MM.1S (cell line): ENCODE data around the gene CETP.

ENCODE experiments used
- DNase-seq: peaks from one replicate; pipeline ENCODE4 v3.0.0-alpha.2; 2015
- H2AFZ ChIP-seq: fragments of 300-600 bp; sonication (generic); 2 replicates; pipeline ENCODE4 v1.6.0; 2016; ENCODE audit warnings: antibody characterized with exemption, low read length
- H3F3A ChIP-seq: fragments of 300-600 bp; sonication (generic); 2 replicates; pipeline ENCODE4 v1.6.1; 2016; ENCODE audit warnings: mild to moderate bottlenecking, antibody characterized with exemption, low read length, moderate library complexity, mixed read lengths; ENCODE audit not compliant: insufficient read depth
- H3K27ac ChIP-seq: fragments of 300-600 bp; sonication (generic); 2 replicates; pipeline ENCODE4 v1.5.1; 2016; ENCODE audit warnings: mild to moderate bottlenecking, low read length
- H3K27me3 ChIP-seq: fragments of 300-600 bp; sonication (generic); replicated peaks from 2 replicates; pipeline ENCODE4 v1.6.0; 2016; ENCODE audit warnings: low read length; ENCODE audit not compliant: insufficient read depth
- H3K36me3 ChIP-seq: fragments of 300-600 bp; sonication (generic); replicated peaks from 2 replicates; pipeline ENCODE4 v1.6.1; 2016; ENCODE audit warnings: mild to moderate bottlenecking, low read length, mixed read lengths; ENCODE audit not compliant: insufficient read depth
- H3K4me1 ChIP-seq: fragments of 300-600 bp; sonication (generic); 2 replicates; pipeline ENCODE4 v1.6.1; 2016; ENCODE audit warnings: low read length, mixed read lengths
- H3K4me2 ChIP-seq: fragments of 300-600 bp; sonication (generic); 2 replicates; pipeline ENCODE4 v1.6.0; 2016; ENCODE audit warnings: low read depth, low read length
- H3K4me3 ChIP-seq: fragments of 300-600 bp; sonication (generic); 2 replicates; pipeline ENCODE4 v1.5.1; 2016; ENCODE audit warnings: low read length, mixed read lengths
- H3K79me2 ChIP-seq: fragments of 300-600 bp; sonication (generic); 2 replicates; pipeline ENCODE4 v1.6.1; 2016; ENCODE audit warnings: mixed run types, low read length, mixed read lengths
- H3K9ac ChIP-seq: fragments of 300-600 bp; sonication (generic); 2 replicates; pipeline ENCODE4 v1.6.1; 2016; ENCODE audit warnings: low read length, mixed read lengths
- H3K9me2 ChIP-seq: fragments of 300-600 bp; sonication (generic); replicated peaks from 2 replicates; pipeline ENCODE4 v1.6.1; 2016; ENCODE audit warnings: mild to moderate bottlenecking, low read length, mixed read lengths; ENCODE audit not compliant: insufficient read depth
- H3K9me3 ChIP-seq: fragments of 300-600 bp; sonication (generic); replicated peaks from 2 replicates; pipeline ENCODE4 v1.6.1; 2016; ENCODE audit warnings: mild to moderate bottlenecking, low read length, mixed read lengths; ENCODE audit not compliant: insufficient read depth
- H4K20me1 ChIP-seq: fragments of 300-600 bp; sonication (generic); 2 replicates; pipeline ENCODE4 v1.6.1; 2016; ENCODE audit warnings: mild to moderate bottlenecking, low read length, moderate library complexity, mixed read lengths; ENCODE audit not compliant: insufficient read depth
- CTCF ChIP-seq: fragments of 300-600 bp; sonication (generic); IDR thresholded peaks from 2 replicates; pipeline ENCODE4 v1.5.1; 2016; ENCODE audit warnings: antibody characterized with exemption, low read length, mixed read lengths
- EZH2 ChIP-seq: fragments of 300-600 bp; sonication (generic); optimal IDR thresholded peaks from 2 replicates; pipeline ENCODE3; 2017; ENCODE audit warnings: low read depth, mild to moderate bottlenecking, antibody characterized with exemption, low read length, mixed read lengths
- EZH2phosphoT487 ChIP-seq: fragments of 300-600 bp; sonication (generic); IDR thresholded peaks from 2 replicates; pipeline ENCODE4 v1.6.1; 2018; ENCODE audit warnings: antibody characterized with exemption, low read length

The CETP gene

DNA sequence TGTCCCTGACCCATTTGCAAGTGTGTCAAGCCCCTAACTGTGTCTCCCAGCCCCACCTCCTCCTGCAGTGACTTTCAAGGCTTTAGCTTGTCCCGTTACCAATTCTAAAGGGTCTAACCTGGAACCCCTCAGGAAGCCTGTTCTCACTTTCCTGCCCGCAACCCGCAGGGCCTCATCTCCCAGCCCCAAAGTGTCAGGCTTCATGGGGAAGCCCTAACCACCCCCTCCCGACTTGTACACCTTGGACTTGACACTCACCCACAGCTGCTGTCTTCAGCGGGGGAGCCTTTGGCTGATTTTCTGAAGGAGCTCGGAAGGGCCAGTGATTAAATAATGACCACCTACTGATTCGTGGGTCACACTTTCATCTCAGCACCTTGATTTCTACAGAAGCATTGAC lies 60.7 kb downstream of the CETP start:
- DNase-seq: no peak
- H3K9me3 ChIP-seq: no peaks in the 10 kb centered on the region
- H3K27ac ChIP-seq: no peak overlapping the region
- no peaks in the 10 kb centered on the region for H3F3A ChIP-seq
- no peak overlapping the region for H3K4me2 ChIP-seq
- TF ChIP-seq CTCF: no peak
- TF ChIP-seq EZH2: no peak
- no peak for TF ChIP-seq EZH2phosphoT487
- no peak overlapping the region for H3K9ac ChIP-seq
- H3K9me2 ChIP-seq: no peaks in the 10 kb centered on the region
- H3K4me1 ChIP-seq: no peaks in the 10 kb centered on the region
- no peaks in the 10 kb centered on the region for H3K79me2 ChIP-seq
- H3K4me3 ChIP-seq: no peak overlapping the region
- no peaks in the 10 kb centered on the region for H4K20me1 ChIP-seq
- H2AFZ ChIP-seq: no peak overlapping the region
- no peaks in the 10 kb centered on the region for H3K27me3 ChIP-seq
- no peaks in the 10 kb centered on the region for H3K36me3 ChIP-seq

- TF ChIP-seq EZH2phosphoT487: no peak
- no peak for TF ChIP-seq EZH2
- no peak for TF ChIP-seq CTCF
- Histone ChIP-seq H3K9me3 (no peaks in the 10 kb centered on the region), H4K20me1 (no peaks in the 10 kb centered on the region), H3K9ac (no peak overlapping the region), H3K27ac (no peak overlapping the region), H3K36me3 (no peaks in the 10 kb centered on the region), H3K4me2 (no peak overlapping the region), H2AFZ (no peak overlapping the region), H3K79me2 (no peaks in the 10 kb centered on the region), H3F3A (no peaks in the 10 kb centered on the region), H3K9me2 (no peaks in the 10 kb centered on the region), H3K4me1 (peaks cover 12% of the 10 kb centered on the region), H3K4me3 (no peak overlapping the region), H3K27me3 (no peaks in the 10 kb centered on the region)
- no peak for DNase-seq
These were observed 61.9 kb downstream of the CETP start for GRCh38 chr16:57023541-57024249.

DNA sequence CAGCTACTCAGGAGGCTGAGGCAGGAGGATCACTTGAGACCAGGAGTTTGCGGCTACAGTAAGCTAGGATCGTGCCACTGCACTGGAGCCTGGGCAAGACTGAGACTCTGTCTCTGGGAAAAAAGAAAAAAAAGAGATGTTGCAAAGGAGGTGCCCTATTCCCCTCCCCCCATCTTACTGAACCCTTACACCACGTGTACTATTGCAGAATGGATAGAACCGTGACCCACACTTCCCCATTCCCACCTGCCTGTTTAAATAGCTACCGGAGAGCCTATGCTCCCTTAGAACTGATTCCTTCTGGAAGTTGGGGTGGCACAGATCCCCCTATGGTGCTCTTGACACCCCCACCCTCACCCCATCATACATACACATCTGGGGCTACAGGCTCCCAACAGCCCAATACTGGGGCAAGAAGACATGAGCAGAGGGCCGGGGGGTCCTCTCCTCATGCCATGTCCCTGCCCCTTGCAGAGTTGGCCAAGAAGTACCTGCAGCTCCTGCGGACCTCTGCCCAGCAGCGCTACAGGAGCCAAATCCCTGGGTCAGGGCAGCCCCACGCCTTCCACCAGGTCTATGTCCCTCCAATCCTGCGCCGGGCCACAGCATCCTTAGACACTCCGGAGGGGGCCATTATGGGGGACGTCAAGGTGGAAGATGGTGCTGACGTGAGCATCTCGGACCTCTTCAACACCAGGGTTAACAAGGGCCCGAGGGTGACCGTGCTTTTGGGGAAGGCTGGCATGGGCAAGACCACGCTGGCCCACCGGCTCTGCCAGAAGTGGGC lies 63.3 kb downstream of the CETP start:
- no peak overlapping the region for H3K9ac ChIP-seq
- no peaks in the 10 kb centered on the region for H3K36me3 ChIP-seq
- no peaks in the 10 kb centered on the region for H3K9me2 ChIP-seq
- TF ChIP-seq CTCF: no peak
- no peak for TF ChIP-seq EZH2phosphoT487
- no peak for TF ChIP-seq EZH2
- H3K27me3 ChIP-seq: no peaks in the 10 kb centered on the region
- no peaks in the 10 kb centered on the region for H3F3A ChIP-seq
- peaks cover 14% of the 10 kb centered on the region for H3K4me1 ChIP-seq
- DNase-seq: no peak
- no peaks in the 10 kb centered on the region for H3K9me3 ChIP-seq
- no peaks in the 10 kb centered on the region for H3K79me2 ChIP-seq
- H3K27ac ChIP-seq: no peak overlapping the region
- H2AFZ ChIP-seq: no peak overlapping the region
- H3K4me2 ChIP-seq: no peak overlapping the region
- no peaks in the 10 kb centered on the region for H4K20me1 ChIP-seq
- H3K4me3 ChIP-seq: no peak overlapping the region
